NCI-H2107 treated with DMSO at 0.1 percent for 48 hours (cell line): ENCODE results near the gene CPED1.
"Not testable (repeated sequence)": the region's sequence is repeated elsewhere in the genome, so short reads cannot be mapped to it uniquely, and the experiment has no call there.

ENCODE experiments used
- DNase-seq: peaks from one replicate; lab custom pipeline; 2025; ENCODE audit not compliant: unreplicated experiment; lab: John Stamatoyannopoulos, UW

The CPED1 gene

DNA sequence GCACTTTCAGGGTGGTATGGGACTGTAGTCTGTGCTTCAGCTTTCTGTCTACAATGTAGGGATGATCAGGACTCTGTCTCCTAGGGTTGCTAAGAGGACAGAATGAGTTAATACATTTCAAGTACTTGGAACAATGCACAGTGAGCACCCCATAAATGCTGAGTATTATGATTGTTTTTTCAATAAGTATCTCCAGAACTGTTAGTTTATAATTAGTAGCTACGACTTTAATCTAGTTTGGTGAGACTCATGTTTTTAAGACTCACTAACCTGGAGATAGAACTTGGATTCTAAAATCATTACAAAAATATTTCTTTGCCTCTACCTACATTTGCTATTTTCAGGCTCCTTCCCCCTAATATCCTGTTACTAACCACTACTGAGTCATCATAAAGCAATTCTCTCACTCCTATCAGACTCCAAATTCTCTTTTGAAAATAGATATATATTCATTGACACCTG lies 95.3 kb downstream of the CPED1 start:
- DNase-seq = no peak

DNA sequence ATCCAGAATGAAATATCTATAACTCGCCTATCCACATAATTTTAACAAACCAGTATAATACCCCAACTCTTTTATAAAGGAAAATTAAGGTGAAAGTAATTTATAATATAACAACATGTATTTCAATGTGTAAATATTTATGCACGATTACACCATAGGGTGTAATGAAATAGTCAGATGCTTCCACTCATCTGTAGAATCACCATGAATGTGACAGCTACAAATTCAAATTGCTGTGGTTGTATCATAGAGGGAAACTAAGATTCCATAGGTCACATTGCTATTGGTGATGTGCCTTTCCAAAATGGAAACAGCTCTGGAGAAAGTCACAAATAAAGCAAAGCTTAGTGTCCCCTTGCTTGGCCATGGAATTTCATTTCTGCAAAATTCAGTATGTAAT lies 95.7 kb downstream of the CPED1 start:
- DNase-seq = no peak

DNA sequence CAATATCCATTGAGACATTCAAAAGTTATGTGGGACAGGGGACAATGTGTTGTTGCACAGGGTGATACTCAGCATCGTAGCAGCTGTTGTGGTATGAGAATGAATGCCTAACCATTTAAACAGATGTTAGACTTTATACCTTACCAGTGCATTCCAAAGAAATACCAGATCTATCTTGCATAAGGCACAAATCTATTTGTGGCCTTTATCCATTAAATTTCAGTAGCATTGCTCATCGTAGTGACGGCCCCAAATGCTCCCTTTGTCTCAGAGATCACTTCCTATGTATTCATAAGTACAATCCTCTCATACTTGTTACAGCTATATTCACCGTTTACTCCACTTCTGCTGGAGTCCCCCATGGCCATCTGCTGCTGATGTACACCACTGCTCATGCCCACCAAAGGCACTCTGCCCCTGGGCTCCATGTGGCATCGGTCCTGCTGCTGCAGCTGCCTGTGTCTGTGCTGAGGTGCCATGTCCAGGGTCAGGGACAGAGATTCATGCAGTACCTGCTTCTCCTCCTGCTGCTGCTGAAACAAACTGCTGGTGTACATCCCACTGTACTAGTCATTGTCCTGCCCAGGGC lies 96.3 kb downstream of the CPED1 start:
- DNase-seq = no peak

DNA sequence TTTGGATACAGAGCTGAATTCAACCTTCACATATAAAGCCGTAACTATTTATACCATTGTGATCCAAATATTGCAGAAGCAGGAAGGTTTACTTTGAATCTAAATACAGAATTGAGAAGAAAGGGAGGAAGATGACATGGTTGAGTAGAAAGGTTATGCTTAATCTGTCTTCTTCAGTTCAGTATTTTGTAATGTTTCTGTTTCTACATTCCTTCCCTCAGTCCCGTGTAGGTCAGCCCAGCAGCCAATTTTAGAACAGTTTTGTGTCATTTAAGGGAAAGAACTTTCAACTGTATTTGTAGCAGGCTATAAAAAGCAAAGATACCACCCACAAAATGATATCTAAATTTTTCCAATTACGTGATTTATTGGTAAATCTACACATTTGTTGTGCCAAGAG lies 97.4 kb downstream of the CPED1 start:
- no peak for DNase-seq

DNA sequence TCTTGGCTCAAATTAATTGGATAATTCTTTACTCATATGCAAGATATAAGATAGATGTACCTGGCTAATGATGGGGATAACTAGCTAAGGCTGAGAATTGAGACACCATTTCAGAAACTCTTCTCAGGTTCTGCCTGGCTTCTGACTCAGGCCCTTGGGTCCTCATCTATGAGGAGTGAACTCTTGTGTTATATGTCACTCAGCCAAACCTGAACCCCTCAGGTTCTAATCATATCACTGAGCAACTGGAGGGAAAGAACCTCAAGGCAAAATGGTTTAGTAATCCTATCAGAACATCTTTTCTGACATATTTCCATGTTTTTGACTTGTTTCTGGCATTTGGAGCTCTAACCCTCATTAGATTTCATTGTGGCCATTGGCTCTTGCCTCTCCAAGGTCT lies 100.4 kb downstream of the CPED1 start:
- no peak for DNase-seq

DNA sequence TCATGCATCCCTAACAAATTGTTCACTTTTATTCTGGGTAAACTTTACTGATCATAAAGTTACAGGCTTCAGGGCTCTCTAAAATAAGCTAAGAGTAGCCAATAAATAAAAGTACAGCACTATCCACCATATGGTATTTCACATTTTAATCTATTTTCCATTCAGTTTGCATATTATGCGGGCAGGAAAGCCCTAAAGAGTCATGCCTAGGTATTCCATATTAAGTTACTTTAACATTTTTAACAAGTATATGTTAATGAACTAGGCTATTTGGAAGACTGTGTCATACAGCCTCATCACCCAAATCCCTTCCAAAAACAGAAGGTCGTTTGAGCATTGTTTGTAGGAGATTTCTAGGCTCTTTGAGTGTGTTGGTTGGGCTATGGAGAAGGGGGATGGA lies 106.3 kb downstream of the CPED1 start:
- DNase-seq = no peak

DNA sequence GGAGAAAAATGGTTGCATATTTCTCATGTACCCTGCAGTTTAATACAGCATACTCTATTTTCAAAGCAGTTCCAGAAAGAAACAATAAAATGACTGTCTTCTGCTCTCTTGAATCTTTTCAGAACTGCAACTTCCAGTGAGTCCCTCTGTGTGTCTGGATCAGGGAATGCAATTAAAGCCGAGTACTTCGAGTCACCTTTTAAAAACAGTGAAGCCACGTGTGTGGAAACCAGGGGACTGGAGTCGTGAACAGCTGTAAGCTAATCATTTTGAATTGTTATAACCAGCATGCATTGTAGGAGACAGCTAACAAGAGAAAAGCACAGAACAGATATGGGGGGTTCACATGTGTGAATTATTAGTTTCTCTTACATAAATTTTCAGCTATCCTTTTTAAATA lies 109.1 kb downstream of the CPED1 start:
- DNase-seq = peak; percentile 5

DNA sequence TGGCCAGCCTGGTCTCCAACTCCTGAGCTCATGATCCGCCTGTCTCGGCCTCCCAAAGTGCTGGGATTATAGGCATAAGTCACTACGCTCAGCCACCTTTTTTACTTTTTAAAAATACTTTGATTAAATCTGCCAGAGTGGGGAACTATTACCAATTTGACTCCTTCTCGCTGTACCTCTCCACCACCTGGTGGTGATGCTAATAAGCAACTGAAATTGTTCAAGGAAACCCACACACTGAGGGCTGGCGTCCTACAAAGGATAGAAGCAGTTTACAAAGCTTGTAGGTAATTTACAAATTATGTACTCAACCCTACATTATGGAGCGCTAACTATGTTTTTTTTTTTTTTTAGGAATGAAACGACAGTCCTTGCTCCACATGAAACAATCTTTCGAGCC lies 111.1 kb downstream of the CPED1 start:
- no peak for DNase-seq

DNA sequence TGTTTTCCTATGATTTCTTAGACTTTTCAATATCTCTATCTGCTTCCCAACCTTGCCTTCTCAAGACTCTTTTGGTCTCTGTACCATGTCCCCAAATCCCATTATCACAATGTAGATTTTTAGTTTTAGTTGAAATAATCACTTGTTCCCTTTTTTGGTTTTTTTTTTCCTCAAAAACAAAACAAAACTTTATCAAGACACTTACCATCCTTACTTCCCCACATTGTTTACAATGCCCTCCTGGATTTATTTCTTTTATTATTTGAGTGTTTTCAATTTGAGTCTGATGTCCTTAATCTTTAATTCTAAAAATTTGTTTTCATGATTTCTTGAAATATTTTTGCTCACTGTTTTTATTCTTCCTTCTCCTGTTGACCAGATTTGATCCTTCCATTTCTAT lies 112.6 kb downstream of the CPED1 start:
- DNase-seq = no peak

DNA sequence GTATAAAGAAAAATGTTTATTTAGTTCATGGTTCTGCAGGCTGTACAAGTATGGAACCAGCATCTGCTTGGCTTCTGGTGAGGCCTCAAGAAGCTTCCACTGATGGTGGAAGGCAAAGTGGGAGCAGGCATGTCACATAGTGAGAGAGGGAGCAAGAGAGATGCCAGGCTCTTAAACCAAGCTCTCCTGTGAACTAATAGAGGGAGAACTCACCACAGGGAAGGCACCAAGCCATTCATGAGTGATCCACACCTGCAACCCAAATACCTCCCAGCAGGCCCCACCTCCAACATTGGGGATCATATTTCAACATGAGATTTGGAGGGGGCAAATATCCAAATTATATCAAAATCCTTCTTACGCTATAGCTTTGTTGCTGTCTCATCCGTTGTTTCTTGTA lies 113.1 kb downstream of the CPED1 start:
- no peak for DNase-seq

DNA sequence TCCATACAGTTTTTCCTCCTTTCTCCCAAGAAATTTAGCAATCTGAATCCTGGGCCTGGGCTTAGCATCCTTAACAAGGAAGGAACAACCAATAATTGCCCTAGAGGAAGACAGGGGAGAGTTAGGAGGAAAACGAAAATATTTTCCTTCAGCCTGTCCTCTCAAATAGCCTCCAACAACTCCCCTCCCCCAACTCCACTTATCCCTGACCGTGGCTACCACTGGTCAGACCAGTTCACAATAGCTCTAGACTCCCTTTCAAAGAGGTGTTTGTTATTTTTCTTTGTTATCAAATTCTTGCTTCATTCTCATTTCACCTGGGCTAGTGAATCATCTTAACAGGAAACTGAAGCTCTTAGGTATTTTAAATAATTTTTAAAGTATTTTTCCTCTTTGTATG lies 114.1 kb downstream of the CPED1 start:
- DNase-seq = no peak

DNA sequence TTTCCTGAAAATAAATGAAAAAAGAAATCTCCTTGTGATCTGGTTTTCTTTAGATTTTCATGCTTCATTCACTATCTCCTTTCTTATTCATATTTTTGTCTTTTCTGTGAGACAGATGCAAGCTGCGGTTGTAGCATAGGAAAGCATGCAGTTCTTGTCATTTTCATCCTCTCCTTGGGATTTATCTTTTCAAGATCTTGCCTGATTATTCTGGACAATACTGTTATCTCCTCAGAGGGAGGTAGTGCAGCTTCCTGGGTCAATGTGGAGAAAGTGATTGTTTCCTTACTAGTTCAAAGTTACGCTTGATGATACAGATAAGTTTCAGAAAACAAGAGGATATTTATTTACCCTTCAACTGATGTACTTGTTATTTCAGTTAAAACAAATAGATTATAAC lies 114.6 kb downstream of the CPED1 start:
- DNase-seq = no peak

DNA sequence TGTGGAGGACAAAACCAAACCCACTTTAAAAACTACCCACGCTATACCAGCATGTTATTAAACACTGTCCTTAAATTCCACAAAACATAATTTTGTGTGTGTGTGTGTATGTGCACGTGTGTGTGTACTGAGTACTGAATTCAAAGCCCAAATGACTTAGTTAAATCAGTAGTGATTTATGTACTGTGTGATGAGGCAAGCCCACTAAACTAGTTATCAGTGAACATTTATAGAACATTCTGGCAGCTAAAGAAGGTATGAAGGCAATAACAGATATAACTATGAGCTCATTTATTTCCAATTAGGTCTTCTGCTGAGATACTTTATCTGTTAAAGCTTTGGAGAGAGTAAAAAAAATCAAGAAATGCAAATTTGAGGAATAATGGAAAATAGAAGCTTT lies 115.1 kb downstream of the CPED1 start:
- DNase-seq = no peak

DNA sequence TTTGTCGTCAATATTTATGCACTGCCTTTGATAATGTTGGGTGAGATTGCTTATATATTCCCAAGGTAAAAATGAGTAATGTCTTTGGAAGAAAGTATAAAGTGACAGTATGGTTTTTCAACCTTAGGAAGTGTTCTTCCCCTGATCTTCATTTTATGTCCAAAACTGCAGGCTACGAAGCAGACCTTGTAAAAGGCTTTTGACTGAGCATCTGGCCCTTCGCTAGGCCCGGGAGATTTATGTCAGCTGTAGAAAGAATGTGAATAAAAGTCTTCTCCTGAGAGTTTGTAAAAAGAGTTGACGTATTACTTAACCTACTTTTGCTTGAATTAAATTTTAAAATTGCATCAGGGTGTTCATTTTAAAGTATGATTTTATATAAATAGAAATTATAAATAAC lies 116.8 kb downstream of the CPED1 start:
- no peak for DNase-seq

DNA sequence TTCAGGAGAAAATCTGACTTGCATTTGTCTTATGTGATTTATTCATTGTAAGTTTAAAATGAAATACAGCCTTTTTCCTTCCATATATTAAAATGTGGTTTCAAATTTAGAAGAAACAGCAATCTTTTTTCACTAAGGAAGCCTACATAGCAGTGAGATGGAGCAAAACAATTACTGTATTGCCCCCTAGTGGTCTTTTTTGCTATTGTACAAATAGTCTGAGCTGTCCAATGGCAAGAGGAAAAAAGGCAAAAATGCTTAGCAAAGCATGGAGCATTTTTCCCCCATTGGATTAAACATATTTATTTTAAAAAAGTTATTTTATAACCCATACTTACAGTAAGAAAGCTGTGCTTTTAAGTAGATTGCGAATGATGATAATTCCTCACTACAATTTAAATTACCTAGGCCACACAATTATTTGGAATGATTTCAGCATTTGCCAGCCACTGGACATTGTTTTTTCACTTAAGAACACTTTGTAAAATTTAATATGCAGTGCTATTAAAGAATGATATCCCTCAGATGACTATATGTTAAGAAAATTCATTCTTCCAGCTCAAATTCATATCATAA lies 119.5 kb downstream of the CPED1 start:
- peak; percentile 64 for DNase-seq

DNA sequence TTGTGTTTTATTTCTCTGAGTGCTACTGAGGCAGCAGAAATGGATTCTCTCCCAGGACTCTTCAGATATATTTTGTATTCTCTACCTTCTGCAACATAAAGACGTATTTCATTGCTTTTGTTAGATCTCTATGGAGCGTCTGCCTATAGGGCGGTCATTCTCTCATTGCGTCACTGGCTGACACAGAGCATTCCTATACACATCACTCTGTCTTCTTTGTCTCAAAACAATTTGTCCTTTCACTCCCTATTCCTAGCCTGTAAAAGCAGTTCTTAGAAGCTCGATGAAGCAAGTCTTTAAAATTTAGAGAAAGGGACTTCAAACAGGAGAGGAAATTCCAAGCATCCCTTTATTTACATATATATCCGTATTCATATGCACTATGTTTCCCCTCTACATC lies 120.6 kb downstream of the CPED1 start:
- no peak for DNase-seq

DNA sequence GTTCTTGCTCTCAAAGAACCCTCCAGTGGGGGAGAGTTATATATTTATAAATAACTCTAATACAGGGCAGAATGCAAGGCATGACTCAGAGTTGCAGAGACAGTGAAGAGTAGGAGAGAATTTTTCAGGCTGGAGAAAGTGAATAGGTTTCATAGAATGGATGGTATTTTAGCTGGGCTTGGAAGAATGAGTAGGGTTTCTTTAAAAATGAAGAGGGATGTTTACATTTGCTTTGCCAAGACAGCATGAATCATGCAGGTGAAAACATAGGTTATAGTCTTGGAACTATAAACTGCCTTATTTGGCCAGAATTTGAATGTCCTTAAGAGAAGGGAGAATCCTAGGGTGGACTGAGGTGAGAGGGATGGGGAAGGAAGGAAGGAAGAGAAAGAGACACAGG lies 124.8 kb downstream of the CPED1 start:
- DNase-seq = no peak

DNA sequence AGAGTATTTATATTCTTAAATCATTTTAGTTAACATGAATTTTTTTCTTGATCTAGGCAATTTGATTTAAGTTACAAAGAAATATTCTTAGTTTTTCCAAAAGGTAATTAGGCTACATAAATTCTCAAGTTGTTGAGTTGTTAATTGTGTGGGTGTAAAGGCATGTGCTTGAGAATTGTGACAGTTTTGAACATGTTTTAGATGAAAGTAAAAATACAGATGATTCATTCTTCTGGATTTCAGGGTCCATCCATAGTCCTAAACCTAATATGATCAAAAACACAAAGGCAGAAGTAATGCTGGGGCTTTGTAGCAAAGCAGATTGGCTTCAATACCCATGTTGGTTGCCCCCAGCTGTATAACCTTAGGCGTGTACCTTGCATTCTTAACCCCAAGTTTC lies 127.9 kb downstream of the CPED1 start:
- no peak for DNase-seq

DNA sequence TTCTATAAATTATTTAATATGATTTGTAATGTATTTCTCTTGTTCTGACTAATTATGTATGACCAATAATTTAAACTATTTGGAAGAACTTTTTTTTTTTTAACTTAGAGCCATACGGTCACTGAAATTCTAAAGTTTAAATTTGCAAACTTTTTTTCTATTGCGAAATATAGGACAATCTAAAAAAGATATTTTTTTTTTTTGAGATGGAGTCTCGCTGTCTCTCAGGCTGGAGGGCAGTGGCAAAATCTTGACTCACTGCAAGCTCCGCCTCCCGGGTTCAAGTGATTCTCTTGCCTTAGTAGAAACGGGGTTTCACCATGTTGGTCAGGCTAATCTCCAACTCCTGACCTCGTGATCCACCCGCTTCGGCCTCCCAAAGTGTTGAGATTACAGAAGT lies 130.5 kb downstream of the CPED1 start:
- DNase-seq = no peak

DNA sequence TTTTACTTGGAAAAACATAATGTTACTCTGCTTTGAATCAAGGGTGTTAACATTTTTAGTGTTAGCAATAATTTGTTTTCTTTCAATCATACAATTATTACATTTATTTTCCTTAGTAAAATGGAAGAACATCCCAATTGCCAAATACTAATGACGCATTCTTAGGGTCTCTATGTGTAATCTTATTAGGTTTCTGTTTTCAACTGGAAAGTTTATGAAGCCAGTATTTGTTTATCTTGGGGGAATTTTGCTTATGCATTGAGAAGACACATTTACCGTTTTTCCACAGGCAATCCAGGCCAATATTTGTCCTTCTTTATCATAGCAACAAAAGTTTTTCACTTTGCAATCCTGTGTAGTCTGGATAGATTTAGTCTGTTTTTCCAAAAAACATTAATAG lies 134.5 kb downstream of the CPED1 start:
- DNase-seq = no peak

DNA sequence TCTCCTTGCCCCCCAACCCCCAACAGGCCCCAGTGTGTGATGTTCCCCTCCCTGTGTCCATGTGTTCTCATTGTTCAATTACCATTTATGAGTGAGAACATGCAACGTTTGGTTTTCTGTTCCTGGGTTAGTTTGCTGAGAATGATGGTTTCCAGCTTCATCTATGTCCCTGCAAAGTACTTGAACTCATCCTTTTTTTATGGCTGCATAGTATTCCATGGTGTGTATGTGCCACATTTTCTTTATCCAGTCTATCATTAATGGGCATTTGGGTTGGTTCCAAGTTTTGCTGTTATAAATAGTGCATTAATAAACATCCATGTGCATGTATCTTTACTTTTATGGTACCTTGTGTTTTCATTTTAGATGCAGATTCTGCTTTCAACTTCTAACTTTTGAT lies 136.9 kb downstream of the CPED1 start:
- not testable (repeated sequence) for DNase-seq

DNA sequence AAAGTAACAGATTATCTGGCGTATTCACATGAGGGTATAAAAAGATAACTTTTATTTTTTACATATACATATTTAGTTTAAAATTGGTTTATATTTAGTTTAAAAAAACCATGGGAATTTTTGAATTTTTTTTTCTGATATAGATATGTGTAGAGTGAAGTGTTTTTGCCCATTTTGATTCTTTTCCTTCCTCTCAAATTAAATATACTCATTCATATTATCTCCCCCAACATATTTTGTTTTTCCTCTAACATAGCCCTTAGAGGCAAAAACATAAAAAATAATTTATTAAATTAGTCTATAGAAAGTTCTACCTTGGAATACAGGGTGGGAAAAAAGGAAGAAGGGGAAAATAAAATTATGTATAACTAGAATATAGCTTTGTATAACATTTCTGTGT lies 137.7 kb downstream of the CPED1 start:
- no peak for DNase-seq

DNA sequence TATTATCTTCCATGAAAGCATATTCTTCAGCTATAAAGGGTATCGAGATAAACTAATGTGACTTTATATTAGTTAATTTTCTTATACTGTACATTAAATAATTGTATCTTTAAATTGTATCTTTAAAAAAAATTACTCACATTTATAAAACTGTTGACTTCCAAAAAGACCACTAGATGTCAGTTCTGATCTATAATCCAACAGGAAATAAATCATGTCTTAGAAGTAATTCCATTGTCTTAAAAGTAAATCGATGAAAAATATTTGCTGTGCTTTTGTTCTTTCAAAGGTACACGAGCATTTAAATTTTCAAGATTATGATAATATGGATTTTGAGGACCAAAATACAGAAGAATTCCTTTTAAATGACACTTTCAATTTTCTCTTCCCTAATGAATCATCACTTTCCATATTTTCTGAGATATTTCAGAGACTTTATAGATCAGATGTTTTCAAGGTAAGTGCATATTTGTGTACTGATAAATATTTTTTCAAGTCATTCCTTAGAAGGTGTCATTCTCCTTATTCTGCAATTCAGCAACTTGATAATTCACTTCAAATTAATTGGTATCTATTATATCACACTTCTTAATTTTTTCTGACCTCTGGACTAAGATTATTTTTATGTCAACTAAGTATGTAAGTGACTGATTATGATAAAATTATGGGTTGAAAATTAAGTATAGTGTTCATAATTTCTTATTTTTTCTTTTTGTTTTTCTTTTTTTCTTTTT lies 138.5 kb downstream of the CPED1 start:
- peak; percentile 25 for DNase-seq
